Stimulated activated CD8-positive, alpha-beta memory T cell treated with anti-CD3 and anti-CD28 coated beads, Interleukin-2, amount 100 ng/mL, for 48 hours (primary cell): ENCODE results near the gene CNGA3.

ENCODE experiments used
- DNase-seq, 2 donors: peaks; one replicate each; pipeline ENCODE4 v3.0.0-alpha.2; 2020; ENCODE audit warnings: low read depth in 2 of 2

Gene CNGA3

DNA sequence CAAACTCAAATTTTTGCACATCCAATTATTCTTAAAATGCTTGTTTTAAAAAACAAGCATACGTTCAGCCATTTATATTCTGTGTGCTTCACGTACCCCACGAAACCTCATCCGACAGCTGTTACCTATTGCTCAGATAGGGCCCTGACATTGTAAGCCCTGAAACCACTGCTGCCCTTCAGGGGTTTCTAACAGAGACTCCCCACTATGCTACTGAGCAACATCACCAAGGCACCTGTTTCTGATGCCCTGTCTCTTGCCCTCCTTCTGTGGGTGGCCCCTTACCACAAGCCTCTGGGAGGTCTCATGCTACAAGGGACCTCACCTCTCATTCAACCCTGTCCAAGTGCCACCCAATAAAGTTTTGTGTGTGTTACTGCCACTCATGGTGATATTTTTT, 18.5 kb upstream of the CNGA3 start:
- DNase-seq, result no peak

DNA sequence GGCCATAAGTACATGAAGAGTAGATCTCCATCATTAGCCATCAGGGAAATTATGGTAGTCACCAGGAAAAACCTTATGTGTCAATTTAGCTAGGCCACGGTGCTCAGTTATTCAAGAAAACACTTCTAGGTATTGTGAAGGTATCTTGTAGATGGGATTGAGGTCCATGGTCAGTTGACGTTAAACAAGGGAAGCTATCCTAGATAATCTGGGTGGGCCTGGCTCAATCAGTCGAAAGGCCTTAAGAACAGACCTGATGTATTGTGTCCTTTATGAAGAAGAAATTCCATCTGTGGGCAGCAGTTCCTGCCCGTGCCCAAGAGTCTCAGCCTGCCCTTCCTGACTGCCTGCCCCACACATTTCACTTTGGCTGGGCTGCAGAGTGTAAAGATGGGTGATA, 16.7 kb upstream of the CNGA3 start:
- no peak for DNase-seq

DNA sequence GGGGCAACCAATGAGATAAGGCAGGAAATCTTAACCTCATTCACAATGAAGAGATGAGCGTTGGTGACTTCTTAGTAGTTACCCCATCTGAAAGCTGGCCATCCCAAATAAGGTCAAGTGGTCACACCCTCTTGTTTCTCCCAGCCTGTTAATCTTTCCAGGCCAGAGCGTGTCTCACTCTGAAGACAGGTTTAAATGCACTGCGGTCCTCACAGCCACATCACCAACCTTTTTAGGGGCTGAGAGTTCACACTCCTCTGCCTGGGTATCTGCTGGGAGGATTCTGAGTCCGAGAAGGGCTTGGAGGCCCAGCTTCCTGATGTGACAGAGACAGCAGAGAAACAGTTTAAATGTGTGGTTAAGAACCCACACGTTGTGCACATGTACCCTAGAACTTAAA, 13.3 kb upstream of the CNGA3 start:
- no peak for DNase-seq

DNA sequence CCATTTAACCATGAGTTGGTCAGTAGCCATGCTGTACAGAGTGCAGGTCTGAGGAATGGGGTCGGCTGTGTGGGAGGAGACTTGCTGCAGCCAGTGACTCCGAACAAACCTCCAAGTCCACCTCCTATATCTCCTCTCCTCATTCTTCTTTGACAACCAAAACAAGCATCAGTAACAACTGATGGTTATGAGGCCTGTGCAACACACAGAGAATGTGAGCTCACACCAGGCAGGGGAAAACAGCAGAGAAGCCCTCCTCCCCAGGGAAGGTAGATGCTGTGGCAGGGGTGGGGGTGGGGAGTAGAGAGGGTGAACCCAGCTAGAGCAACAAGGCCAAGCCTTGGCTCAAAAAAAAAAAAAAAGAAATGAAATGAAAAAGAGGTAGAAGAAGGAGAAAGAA, 12.3 kb upstream of the CNGA3 start:
- no peak for DNase-seq

DNA sequence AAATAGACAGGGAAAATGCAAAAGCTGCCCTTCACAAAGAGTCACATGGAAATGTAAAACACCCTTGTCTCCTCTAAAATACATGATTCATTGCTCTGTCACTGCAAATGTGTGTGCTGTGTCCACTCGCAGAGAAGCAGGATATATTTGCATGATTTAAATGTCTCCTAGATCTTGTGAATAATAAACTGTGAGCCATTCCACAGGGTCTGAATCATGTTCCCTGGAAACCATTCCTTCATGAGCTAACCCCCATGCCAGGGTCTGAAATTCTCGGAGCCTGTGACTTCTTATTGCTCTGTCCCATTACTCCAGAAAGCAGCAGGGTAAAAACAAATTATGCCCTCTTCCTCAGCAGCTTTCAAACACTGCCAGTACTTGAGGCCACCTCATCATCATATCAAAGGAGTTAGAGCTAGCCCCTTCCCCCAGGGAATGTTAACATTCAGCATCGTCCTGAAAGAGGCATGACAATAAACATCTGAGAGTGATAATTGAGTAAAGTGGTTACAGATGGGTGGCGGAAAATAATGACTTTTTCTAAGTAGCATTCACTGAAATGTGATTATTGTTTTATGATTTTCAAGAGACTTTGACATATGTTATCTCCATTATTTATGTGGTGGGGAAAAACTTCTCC, 11.7 kb upstream of the CNGA3 start:
- no peak for DNase-seq

DNA sequence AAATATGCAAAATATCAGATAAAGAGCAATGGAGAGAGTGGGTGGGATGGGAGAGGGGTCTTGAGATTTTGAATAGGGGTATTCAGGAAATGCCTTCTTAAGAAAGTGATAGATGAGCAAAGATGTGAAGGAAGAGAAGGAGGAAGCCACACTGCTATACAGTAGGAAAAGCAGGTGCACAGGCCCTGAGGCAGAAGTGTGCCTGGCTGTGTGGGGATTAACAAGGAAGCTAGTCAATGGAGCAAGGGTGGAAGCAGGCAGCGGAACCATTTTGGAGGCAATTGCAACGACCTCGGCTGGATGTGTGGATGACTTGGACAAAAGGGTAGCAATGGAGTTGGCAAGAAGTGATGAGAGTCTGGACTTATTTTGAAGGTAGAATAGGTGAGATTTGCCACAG, 11.0 kb upstream of the CNGA3 start:
- DNase-seq, result no peak

DNA sequence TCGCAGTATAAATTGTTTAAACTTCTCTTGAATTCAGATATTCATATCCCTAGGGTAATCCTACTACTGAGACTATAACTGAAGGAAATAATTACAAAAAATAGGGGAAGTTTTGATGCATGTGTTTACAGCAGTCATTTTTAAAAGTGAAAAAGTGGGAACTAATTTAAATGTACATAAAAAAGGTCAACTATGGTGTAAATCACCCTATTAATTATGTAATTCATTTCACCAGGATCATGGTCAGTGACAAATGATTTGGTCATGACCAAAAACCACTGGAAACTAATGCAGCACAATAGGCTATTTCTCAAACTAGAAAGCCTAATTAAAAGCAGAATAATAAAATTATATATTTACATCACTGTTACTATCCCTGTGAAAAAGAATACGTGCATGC, 5.0 kb upstream of the CNGA3 start:
- DNase-seq, result no peak

DNA sequence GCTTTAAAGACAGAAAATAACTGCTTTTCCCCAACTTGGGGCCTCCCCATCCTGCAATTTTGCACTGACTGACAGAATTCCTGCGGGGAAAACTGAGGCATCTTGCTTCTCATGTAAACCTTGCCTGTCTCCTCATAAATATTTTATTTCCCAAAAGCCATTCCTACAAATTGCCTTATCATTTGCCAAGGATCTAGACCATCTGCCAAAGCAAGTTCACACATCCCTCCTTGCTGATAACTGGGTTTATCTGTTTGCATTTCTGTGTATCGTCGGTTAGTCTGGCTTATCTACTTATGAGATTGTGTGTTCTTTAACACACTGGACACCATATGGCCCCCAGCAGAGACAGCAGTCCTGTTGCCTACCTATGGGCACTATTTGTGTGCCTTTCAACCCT, 3.0 kb upstream of the CNGA3 start:
- DNase-seq, result no peak

DNA sequence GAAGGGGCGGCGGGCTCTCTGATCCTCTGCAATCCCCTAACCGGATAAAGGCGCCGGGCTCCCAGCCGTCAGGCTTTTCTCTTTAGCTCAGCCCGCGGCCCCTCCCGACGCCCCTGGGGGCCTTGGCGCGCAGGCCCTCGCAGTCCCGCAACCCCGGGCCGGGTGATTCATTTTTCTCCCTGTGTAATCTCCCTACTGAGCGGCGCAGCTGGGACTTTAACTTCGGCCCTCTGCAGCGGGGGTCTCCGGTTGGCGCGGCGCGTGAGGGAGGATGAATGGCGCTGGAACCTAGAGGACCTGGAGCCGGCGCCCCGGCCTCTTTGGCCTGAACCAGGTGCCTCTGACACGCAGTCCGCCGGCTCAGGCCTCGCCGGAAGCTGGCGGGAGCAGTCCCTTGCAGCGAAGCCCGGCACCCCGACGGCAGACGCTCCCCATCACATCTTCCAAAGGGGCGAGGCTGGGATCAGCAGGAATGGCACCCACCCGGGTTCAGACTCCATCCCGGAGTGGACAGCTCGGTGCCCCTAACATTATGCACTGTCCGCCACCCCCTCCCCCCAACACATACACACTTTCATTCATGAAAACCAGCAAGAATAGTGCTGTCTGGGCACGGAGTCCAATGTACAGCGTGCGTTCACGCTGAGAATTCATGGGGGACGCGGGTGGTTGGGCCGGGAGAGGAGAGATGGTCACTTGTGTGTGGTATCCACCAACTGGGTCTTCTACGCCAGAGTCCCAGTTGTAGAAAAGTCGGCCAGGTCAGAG, 1.2 kb downstream of the CNGA3 start:
- DNase-seq, result no peak

DNA sequence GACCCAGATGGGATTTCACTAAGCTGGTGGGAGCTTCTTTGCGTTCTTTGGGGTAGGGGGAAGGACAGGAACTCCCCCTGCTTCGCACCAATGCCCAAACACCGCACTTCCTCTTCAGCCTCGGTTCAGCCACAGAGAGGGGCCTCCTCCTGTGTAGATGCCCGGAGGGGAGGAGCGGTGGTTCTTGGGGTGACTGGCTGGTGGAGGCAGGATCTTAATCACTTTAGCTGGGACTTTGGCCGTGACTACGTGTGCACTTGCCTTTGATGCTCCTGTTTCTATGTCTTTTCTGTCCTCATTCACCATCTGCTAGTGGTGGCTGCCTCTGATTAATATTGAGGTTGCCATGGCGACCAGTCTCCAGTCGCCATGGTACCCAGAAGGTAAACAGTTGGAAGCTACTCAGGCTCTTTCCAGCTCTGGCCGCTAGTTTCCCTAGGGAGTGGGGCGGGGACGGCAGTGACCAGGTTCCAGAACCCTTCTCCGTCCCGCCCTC, 1.9 kb downstream of the CNGA3 start:
- DNase-seq, result no peak

DNA sequence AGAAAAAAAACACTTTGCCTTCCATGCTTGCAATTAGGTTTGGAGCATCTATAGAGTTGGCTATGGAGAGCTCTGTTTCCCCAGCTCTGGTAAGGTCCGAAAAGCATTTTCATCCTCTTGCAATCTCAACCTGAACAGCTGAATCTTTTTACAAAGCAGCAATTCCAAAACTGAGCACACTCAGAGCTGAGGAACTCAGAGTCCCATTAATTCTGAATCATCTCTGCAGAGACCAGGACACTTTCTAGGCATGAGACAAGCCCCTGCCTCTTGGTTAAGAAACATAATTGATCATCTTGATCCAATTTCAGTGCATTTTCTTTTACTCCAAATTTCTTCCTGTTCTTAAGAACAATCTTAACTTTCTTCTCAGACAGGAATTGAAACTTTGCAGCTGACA, 4.2 kb downstream of the CNGA3 start:
- no peak for DNase-seq

DNA sequence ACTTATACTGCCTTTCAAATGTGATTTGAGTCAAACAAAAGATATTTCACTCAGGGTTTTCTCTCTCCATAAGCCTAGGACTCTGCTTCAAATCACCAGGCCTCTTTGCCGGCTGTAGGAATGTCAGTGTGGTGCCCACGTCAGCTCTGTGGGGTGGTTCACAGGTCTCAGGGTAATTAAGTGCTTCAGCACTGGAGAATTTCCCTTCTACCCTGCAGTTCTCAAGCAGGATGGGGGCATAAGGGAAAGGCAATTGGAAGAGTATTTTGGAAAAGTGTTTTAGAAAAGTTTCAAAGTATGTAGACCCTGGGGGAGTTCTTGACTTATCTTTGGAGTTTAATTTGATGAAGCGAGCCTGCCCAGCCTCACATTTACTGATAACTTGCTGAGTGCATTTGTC, 9.6 kb downstream of the CNGA3 start:
- DNase-seq, result no peak

DNA sequence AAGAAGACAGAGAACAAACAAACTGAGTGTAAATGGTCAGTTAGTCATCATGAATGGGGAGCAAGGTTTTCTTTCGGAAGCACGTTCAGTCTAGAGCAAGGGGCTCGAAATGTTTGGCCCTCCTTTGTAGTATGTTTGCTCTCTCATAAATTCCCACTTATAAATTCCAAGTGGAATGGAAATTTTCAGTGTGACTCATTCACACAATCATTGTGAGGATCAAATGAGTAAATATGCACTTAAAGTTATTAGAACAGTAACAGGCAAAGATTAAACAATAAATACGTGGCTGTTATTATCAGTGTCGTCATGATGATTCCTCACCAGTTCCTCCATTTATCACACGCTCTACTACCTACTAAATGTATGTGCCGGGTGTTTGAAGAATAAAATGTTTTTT, 10.5 kb downstream of the CNGA3 start:
- DNase-seq, result no peak

DNA sequence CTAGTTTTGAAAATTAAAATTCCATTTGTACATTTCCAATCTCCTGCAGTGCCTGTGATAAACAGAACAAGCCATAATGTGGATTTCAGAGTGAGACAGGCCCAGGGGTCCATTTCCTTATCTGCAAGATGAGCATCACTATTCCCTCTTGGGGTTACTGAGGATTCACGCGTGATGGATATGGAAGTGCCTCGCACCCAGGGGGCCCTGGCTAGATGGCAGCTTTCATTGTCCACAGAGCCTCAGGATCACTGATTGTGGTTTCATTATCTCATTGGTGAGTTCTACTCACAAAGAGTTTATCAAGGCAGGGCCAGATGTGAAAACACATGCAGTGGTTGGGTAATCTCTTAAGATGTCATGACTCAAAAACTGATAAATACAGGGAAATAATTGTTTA, 11.6 kb downstream of the CNGA3 start:
- DNase-seq, result no peak

DNA sequence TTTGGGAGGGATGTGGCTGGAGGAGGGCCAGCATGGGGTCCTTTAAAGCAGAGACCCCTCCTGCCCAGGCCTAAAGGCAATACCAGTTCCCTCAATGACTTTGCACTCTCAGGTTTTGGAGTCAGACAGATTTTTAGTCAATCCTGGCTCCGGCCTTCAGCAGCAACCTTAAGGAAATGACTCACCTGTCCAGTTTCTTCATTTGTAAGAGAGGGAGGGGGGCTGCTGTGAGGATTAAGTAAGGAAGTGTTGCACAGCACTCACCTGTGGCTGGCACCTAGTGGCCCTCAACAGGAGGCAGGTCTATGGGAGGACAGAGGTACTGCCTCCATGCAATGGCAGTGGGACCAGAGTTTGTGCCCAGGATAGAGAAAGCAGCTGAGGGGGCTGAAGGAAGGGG, 13.7 kb downstream of the CNGA3 start:
- no peak for DNase-seq

DNA sequence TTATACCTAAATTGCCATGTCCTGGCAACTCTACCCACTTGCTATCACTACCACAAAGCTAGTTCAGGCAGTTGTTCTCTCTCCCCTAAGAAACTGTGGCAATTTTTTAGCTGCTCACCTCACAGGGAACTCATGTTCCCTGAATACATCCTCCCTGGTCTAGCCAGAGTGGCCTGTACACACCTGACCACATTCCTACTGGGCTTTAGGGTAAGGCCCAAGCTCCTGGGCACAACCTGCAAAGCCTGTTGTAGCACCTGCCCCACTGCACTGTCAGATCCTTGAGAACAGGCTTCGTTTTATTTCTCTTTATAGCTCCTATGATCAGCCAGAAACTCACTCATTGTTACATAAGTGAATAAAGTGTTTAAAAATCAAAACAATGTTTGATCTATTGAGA, 21.5 kb downstream of the CNGA3 start:
- DNase-seq, result no peak

DNA sequence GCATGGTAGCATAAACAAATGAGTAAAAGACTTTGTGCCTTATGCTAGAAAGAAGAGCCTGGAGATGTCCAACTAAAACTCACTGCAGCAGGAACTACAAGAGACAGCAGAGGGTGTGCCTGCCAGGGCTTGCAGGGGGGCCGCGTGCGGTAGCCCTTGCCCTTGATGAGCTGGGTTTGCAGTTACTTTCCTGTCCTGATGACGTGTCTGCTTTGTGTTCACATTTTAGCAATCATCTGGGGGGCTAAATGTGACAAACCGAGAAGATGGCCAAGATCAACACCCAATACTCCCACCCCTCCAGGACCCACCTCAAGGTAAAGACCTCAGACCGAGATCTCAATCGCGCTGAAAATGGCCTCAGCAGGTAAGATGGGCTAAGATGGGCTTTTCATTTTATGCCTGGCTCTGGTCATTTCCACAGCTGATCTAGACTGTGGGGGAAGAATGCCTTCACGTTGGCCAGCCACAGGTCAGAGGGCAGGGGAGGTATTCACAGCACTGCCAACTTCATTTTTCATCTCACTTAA, 23.5 kb downstream of the CNGA3 start:
- no peak for DNase-seq

DNA sequence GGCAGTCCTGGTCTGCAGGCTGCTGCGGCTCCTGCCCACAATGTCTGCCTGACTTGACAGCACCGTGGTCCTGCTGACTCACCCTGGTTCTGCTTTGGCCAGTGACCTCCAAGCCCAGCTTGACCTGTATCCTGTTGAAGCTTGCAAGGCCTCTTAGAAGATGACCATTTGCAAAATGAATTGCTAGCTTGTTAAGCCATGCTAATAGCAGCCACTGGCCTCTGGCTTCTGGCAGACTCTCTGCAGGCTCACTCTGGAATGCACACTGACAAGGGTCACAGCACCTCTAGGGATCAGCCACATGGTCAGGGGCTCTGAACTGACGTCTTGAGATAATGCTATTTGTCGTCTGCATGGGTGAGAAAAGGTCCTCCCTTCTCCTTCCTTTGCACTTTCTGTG, 25.9 kb downstream of the CNGA3 start:
- no peak for DNase-seq

DNA sequence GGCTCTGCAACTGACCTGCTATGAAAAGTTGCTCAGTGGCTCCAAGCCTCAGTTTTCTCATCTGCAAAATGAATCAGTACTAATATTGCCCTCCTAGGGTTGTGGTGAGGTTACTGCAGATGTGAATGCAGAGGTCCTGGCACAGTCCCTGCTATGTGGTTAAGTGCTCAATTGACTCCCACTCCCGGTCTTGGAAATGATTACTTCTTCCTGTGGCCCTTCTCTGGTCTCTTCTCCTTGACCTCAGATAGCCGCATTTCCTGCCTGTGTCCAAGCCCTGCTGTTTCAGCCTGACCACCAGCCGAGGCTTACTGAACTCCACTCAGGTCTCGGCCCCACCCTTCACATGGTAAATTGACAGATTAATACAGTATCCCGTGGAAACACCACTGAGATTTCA, 26.3 kb downstream of the CNGA3 start:
- no peak for DNase-seq

DNA sequence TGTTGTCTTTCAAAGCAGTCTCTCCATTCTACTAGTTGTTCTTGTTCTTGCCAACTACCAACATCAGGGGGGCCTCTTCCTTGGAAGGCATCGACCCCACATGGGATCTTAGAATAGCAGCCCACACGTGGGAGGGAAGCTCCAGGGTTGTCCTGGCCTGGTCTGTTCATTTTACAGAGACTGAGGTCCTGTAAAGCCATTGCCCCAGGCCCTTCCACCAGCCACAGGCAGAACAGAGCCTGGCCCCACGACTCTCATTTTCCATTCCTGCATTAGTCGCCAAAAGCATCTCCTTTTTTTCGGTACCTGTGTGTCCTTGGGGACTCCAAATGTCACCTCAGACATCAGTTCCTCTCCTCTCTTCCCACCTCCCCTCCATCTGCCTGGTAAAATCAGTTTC, 28.0 kb downstream of the CNGA3 start:
- DNase-seq, result no peak

DNA sequence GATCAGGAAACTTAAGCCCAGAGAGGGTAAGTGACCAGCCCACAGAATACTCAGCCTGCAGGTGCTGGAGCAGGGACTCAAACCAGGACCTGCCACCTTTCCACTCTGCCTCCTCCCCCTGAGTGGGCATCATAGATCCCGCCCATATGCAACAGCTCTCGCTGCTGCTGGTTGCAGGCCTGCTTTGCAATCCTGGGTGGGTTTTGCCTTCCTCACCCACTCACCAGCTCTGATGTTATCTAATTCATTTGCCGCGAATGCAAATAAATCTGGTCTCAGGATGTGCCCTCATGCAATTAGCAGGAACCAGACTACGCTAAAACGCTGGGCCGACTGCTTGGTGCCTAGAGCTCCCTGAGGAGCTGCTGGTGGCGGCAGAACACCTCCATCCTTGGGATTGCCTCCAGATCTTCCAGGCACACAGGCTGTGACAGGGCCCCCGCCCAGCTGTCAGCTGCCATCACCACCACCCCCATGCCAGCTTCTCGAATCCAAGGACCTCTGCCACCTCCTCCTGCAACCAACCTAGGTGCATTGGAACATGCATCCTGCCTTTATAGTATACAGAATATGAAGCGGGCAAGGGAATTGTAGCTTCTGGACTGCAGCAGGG, 28.8 kb downstream of the CNGA3 start:
- no peak for DNase-seq

DNA sequence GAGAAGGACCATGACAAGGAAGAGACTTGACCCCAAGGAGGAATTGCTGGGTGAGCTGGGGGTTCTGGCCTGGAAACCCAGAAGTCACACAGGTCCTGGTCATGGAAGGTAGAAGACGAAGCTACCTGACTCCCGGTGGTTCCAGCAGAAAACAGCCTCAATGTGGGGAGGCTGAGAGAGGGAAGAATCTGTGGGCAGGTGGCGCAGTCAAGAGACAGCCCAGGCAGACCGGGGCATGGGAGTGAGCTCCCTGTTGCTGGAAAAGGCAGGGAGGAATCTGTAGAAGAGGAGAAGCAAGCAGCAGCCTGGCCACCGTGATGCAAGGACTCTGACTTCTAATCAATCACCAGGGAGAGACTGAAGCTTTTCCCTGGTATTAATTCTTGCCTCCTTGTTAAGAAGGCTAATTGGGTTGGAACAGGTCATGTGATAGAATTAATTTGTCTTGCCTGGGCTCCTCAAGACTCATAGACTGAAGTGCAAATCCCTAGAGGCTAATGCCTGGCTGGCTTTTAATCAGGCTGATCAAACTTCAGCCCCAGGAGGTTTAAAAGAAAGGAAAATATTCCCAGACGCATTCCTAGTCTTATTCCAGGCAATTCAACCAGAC, 30.1 kb downstream of the CNGA3 start:
- no peak for DNase-seq

DNA sequence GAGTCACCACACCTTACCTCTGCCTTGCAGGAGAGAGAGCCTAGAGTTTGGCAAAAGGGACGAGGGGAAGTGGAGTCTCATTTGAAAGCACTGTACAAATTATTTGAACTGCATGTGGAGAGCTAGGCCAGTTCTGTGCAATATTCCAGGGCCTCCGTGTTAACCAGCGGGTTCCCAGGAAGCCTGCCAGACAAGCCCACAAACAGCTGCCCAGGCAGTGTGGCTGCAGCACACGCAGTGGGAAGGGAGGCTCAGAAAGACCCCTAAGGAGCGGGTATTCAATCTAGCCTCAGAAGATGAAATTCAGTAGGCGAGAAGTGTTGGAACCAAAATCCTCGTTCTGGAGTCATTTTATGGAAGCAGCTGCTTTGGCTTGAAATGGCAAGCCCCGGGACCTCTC, 30.7 kb downstream of the CNGA3 start:
- no peak for DNase-seq
